Neural cell (in vitro differentiated cells): ENCODE measurements around the gene RP9. TPM values are rescaled to one million over a fixed set of nuclear protein-coding genes. Genes with fewer than 3 reads are reported as not detected.
"Not testable (repeated sequence)": the region's sequence is repeated elsewhere in the genome, so short reads cannot be mapped to it uniquely, and the experiment has no call there.

ENCODE experiments used
- H2AFZ ChIP-seq: fragments of 200-600, 300-800 bp; sonication (generic), shearing (Covaris generic); 2 replicates; pipeline ENCODE4 v1.6.0; 2014; ENCODE audit warnings: low read depth, mild to moderate bottlenecking, antibody characterized with exemption, low read length, moderate library complexity
- H3F3A ChIP-seq: fragments of 200-600 bp; shearing (Covaris generic); 2 replicates; pipeline ENCODE4 v1.6.1; 2016; ENCODE audit warnings: mild to moderate bottlenecking, moderate library complexity, mixed read lengths, antibody characterized with exemption, low read length; ENCODE audit not compliant: insufficient read depth, poor library complexity, severe bottlenecking
- H3K27ac ChIP-seq: fragments of 200-600, 300-800 bp; sonication (generic), shearing (Covaris generic); 2 replicates; pipeline ENCODE4 v1.5.1; 2014; ENCODE audit warnings: mild to moderate bottlenecking, low read length, moderate library complexity
- H3K27me3 ChIP-seq: fragments of 300-800, 200-600 bp; sonication (generic), shearing (Covaris generic); 2 replicates; pipeline ENCODE4 v1.6.0; 2014; ENCODE audit warnings: mild to moderate bottlenecking, low read depth, low read length, moderate library complexity; ENCODE audit not compliant: insufficient read depth
- H3K36me3 ChIP-seq: fragments of 300-800, 200-600 bp; sonication (generic), shearing (Covaris generic); 2 replicates; pipeline ENCODE4 v1.5.1; 2014; ENCODE audit warnings: mild to moderate bottlenecking, antibody characterized with exemption, low read length, moderate library complexity; ENCODE audit not compliant: insufficient read depth
- H3K4me2 ChIP-seq: fragments of 300-800, 200-600 bp; sonication (generic), shearing (Covaris generic); 2 replicates; pipeline ENCODE4 v1.6.0; 2014; ENCODE audit warnings: mild to moderate bottlenecking, low read length
- H3K4me3 ChIP-seq: fragments of 300-800, 200-600 bp; sonication (generic), shearing (Covaris generic); 2 replicates; pipeline ENCODE4 v1.5.1; 2014; ENCODE audit warnings: mild to moderate bottlenecking, low read length, moderate library complexity
- H3K79me2 ChIP-seq: fragments of 200-600 bp; shearing (Covaris generic); replicated peaks from 2 replicates; pipeline ENCODE4 v1.6.0; 2014; ENCODE audit warnings: mild to moderate bottlenecking, low read length, moderate library complexity; ENCODE audit not compliant: insufficient read depth
- H3K9ac ChIP-seq: fragments of 300-800, 200-600 bp; sonication (generic), shearing (Covaris generic); 2 replicates; pipeline ENCODE4 v1.6.1; 2016; ENCODE audit warnings: mild to moderate bottlenecking, low read length, mixed read lengths
- H3K9me2 ChIP-seq: fragments of 200-600 bp; shearing (Covaris generic); 2 replicates; pipeline ENCODE4 v1.6.1; 2016; ENCODE audit warnings: mild to moderate bottlenecking, low read length, mixed read lengths; ENCODE audit not compliant: insufficient read depth
- H3K9me3 ChIP-seq: fragments of 200-600, 300-800 bp; sonication (generic), shearing (Covaris generic); 2 replicates; pipeline ENCODE4 v1.6.1; 2016; ENCODE audit warnings: mild to moderate bottlenecking, mixed run types, low read length, moderate library complexity, mixed read lengths
- H4K20me1 ChIP-seq: fragments of 200-600 bp; shearing (Covaris generic); 2 replicates; pipeline ENCODE4 v1.6.1; 2016; ENCODE audit warnings: mild to moderate bottlenecking, mixed run types; ENCODE audit not compliant: insufficient read depth
- CTCF ChIP-seq: fragments of 450-650 bp; IDR thresholded peaks from 2 replicates; pipeline ENCODE4 v1.5.1; 2014; ENCODE audit warnings: antibody characterized with exemption, mild to moderate bottlenecking, moderate library complexity; ENCODE audit not compliant: poor library complexity, severe bottlenecking
- EP300 ChIP-seq: fragments of 450-650 bp; conservative IDR thresholded peaks from 2 replicates; pipeline ENCODE4 v1.6.1; 2014; ENCODE audit warnings: antibody characterized with exemption, mild to moderate bottlenecking, moderate library complexity; ENCODE audit not compliant: poor library complexity, severe bottlenecking
- EZH2 ChIP-seq: fragments of 200-600, 300-800 bp; shearing (Covaris generic), sonication (generic); IDR thresholded peaks from 2 replicates; pipeline ENCODE4 v1.6.1; 2014; ENCODE audit warnings: antibody characterized with exemption, low read length, borderline replicate concordance, mild to moderate bottlenecking; ENCODE audit not compliant: insufficient read depth, poor library complexity, severe bottlenecking
- MXI1 ChIP-seq: fragments of 450-650 bp; conservative IDR thresholded peaks from 2 replicates; pipeline ENCODE4 v1.6.1; 2014; ENCODE audit warnings: antibody characterized with exemption, mild to moderate bottlenecking; ENCODE audit not compliant: poor library complexity, severe bottlenecking
- POLR2AphosphoS5 ChIP-seq: IDR thresholded peaks from 2 replicates; pipeline ENCODE4 v1.6.1; 2012
- RAD21 ChIP-seq: fragments of 450-650 bp; conservative IDR thresholded peaks from 2 replicates; pipeline ENCODE4 v1.6.1; 2014; ENCODE audit warnings: antibody characterized with exemption, mild to moderate bottlenecking, moderate library complexity
- SMC3 ChIP-seq: fragments of 450-650 bp; conservative IDR thresholded peaks from 2 replicates; pipeline ENCODE4 v1.6.1; 2014; ENCODE audit warnings: antibody characterized with exemption, mild to moderate bottlenecking, moderate library complexity; ENCODE audit not compliant: poor library complexity
- TAF1 ChIP-seq: IDR thresholded peaks from 2 replicates; pipeline ENCODE4 v1.6.1; 2012; ENCODE audit warnings: low read depth
- polyA plus RNA-seq: library from polyadenylated mRNA; depleted of rRNA; stranded (reverse); fragments of >200 nt; gene quantifications from 2 replicates; pipeline ENCODE4 v1.2.3, GENCODE V29; 2014
- TF ChIP-seq, protein P1 (sequence below): IDR thresholded peaks from 2 replicates; pipeline ENCODE4 v1.6.1; 2012; ENCODE audit warnings: borderline replicate concordance

RP9 gene
- polyA plus RNA-seq, 1 donor from 2014 or later: 36.9 TPM

DNA sequence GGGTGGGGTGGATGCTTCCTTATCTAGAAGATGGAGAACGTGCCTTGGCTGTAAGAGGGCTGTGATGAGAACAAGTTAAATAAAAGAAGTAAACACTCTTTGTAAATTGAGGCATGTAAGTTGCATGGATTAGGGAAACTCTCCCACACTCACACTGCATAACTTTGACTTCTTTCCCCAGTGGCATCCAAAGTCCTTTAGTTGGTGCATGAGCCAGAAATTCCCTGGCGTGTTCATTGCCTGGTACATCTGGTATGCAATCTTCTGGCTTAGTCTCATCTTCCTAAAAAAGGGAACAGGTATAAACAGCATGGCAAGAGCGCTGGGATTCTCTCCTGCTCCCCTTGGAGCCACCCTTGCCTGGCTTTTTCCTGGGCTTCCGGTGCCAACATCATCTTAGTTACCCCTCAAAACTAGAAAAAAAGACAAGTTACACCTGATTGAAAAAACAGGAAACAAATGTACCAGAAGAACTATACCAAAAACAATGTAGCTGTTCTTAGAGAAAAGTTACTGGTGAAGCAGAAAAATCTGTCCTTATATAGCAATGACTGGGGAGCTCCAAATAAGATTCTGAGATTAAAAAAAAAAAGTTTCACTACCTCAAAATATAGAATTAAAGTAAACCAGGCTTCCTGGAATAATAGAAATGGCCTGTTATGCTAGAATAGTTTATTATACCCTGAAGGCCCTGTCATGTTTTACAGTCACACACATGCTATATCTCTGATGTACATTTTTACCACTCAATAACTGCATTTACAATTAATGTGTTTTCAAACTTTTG is 9.9 kb downstream of the RP9 start:
- TF ChIP-seq, protein P1, sequence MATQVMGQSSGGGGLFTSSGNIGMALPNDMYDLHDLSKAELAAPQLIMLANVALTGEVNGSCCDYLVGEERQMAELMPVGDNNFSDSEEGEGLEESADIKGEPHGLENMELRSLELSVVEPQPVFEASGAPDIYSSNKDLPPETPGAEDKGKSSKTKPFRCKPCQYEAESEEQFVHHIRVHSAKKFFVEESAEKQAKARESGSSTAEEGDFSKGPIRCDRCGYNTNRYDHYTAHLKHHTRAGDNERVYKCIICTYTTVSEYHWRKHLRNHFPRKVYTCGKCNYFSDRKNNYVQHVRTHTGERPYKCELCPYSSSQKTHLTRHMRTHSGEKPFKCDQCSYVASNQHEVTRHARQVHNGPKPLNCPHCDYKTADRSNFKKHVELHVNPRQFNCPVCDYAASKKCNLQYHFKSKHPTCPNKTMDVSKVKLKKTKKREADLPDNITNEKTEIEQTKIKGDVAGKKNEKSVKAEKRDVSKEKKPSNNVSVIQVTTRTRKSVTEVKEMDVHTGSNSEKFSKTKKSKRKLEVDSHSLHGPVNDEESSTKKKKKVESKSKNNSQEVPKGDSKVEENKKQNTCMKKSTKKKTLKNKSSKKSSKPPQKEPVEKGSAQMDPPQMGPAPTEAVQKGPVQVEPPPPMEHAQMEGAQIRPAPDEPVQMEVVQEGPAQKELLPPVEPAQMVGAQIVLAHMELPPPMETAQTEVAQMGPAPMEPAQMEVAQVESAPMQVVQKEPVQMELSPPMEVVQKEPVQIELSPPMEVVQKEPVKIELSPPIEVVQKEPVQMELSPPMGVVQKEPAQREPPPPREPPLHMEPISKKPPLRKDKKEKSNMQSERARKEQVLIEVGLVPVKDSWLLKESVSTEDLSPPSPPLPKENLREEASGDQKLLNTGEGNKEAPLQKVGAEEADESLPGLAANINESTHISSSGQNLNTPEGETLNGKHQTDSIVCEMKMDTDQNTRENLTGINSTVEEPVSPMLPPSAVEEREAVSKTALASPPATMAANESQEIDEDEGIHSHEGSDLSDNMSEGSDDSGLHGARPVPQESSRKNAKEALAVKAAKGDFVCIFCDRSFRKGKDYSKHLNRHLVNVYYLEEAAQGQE: no peak
- TF ChIP-seq CTCF: no peak
- TF ChIP-seq RAD21: no peak
- TF ChIP-seq TAF1: no peak
- no peak for TF ChIP-seq MXI1
- no peak for TF ChIP-seq POLR2AphosphoS5
- no peak for TF ChIP-seq EZH2
- no peak for TF ChIP-seq EP300
- TF ChIP-seq SMC3: no peak
- Histone ChIP-seq H3K4me3 (no peak overlapping the region), H3F3A (no peaks in the 10 kb centered on the region), H3K9me2 (no peaks in the 10 kb centered on the region), H3K79me2 (peaks cover 5% of the 10 kb centered on the region), H4K20me1 (no peaks in the 10 kb centered on the region), H2AFZ (no peak overlapping the region), H3K4me2 (no peak overlapping the region), H3K9ac (no peak overlapping the region), H3K9me3 (no peaks in the 10 kb centered on the region), H3K36me3 (peaks cover 10% of the 10 kb centered on the region), H3K27ac (no peak overlapping the region), H3K27me3 (no peaks in the 10 kb centered on the region)

- H3K27me3 ChIP-seq, H3K4me3 ChIP-seq, H3F3A ChIP-seq, H3K9me2 ChIP-seq, H3K36me3 ChIP-seq, H3K27ac ChIP-seq, H3K4me2 ChIP-seq, H3K9ac ChIP-seq, H2AFZ ChIP-seq, H4K20me1 ChIP-seq, H3K79me2 ChIP-seq, H3K9me3 ChIP-seq: not testable (repeated sequence)
Observed at GRCh38 chr7:33094745-33095275, 14.4 kb downstream of the RP9 start.
